Esophagus squamous epithelium (tissue), 4 donors: Measurements from ENCODE around the gene APOBEC3C.

Source experiments
- POLR2A ChIP-seq, 4 donors: fragments of 450-650 bp; IDR thresholded peaks; one replicate each; pipeline ENCODE4 v1.6.1; 2017; ENCODE audit warnings: antibody characterized with exemption in 4 of 4, mild to moderate bottlenecking in 4 of 4, moderate library complexity in 3 of 4
- TF ChIP-seq, protein P1 (sequence below), 6 experiments: fragments of 450-650 bp in 4 of 6; fragments of 200-600 bp in 2 of 6; sonication (generic) in 2 of 6; IDR thresholded peaks; one replicate each; pipeline ENCODE4 v1.5.1; 2016 to 2019; ENCODE audit warnings: antibody characterized with exemption in 6 of 6, mild to moderate bottlenecking in 4 of 6, moderate library complexity in 4 of 6

- TF ChIP-seq, protein P1, sequence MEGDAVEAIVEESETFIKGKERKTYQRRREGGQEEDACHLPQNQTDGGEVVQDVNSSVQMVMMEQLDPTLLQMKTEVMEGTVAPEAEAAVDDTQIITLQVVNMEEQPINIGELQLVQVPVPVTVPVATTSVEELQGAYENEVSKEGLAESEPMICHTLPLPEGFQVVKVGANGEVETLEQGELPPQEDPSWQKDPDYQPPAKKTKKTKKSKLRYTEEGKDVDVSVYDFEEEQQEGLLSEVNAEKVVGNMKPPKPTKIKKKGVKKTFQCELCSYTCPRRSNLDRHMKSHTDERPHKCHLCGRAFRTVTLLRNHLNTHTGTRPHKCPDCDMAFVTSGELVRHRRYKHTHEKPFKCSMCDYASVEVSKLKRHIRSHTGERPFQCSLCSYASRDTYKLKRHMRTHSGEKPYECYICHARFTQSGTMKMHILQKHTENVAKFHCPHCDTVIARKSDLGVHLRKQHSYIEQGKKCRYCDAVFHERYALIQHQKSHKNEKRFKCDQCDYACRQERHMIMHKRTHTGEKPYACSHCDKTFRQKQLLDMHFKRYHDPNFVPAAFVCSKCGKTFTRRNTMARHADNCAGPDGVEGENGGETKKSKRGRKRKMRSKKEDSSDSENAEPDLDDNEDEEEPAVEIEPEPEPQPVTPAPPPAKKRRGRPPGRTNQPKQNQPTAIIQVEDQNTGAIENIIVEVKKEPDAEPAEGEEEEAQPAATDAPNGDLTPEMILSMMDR (IDR thresholded peaks at IDR 0.05): no peak
- no peak for TF ChIP-seq POLR2A (IDR thresholded peaks at IDR 0.05)
Measured at GRCh38 chr22:38989466-38989865, 24.6 kb upstream of the APOBEC3C start.
